GM10248 (cell line): ENCODE measurements around the gene KRTAP6-2.

ENCODE experiments used
- CTCF ChIA-PET: fragments of 300-600 bp; sonication (Branson Sonifier 250); formaldehyde crosslinking; extraction: SDS; loops from one replicate; lab custom pipeline; 2021; ENCODE audit warnings: antibody characterized with exemption; lab: Yijun Ruan, JAX
- POLR2A ChIA-PET: fragments of 350-650 bp; sonication (Branson Sonifier 250); formaldehyde crosslinking; extraction: SDS; loops from one replicate; lab custom pipeline; 2020; ENCODE audit warnings: antibody characterized with exemption; lab: Yijun Ruan, JAX
- DNase-seq: peaks from one replicate; pipeline ENCODE4 v3.0.0; 2012; ENCODE audit errors: extremely low spot score
- TF ChIP-seq, protein P1 (sequence below): IDR thresholded peaks from 2 replicates; pipeline ENCODE4 v1.5.1; 2012; ENCODE audit warnings: mild to moderate bottlenecking, low read depth; ENCODE audit errors: extremely low read depth, missing control alignments, control extremely low read depth

KRTAP6-2 gene

DNA sequence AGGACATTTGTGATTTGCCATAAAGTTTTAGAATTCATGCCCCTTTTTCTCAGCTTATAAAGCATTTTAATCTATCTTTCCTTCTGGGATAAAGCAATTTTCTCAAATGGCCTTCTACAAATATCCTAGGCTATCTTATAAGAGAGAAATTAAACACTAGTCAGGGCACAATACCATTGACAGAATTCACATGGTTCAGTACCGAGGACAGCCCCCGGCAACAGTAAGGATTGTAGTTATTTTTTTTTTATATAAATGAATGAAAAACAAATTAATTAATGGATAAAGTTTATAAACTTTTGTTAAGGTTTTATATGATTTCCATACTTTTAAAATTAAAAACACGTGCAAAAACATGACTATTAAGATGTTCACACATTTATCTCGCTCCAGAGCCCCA is 29.4 kb upstream of the KRTAP6-2 start:
- no peak for DNase-seq
- POLR2A ChIA-PET: no interaction called here
- CTCF ChIA-PET: no interaction called here
- TF ChIP-seq, protein P1, sequence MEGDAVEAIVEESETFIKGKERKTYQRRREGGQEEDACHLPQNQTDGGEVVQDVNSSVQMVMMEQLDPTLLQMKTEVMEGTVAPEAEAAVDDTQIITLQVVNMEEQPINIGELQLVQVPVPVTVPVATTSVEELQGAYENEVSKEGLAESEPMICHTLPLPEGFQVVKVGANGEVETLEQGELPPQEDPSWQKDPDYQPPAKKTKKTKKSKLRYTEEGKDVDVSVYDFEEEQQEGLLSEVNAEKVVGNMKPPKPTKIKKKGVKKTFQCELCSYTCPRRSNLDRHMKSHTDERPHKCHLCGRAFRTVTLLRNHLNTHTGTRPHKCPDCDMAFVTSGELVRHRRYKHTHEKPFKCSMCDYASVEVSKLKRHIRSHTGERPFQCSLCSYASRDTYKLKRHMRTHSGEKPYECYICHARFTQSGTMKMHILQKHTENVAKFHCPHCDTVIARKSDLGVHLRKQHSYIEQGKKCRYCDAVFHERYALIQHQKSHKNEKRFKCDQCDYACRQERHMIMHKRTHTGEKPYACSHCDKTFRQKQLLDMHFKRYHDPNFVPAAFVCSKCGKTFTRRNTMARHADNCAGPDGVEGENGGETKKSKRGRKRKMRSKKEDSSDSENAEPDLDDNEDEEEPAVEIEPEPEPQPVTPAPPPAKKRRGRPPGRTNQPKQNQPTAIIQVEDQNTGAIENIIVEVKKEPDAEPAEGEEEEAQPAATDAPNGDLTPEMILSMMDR: no peak

DNA sequence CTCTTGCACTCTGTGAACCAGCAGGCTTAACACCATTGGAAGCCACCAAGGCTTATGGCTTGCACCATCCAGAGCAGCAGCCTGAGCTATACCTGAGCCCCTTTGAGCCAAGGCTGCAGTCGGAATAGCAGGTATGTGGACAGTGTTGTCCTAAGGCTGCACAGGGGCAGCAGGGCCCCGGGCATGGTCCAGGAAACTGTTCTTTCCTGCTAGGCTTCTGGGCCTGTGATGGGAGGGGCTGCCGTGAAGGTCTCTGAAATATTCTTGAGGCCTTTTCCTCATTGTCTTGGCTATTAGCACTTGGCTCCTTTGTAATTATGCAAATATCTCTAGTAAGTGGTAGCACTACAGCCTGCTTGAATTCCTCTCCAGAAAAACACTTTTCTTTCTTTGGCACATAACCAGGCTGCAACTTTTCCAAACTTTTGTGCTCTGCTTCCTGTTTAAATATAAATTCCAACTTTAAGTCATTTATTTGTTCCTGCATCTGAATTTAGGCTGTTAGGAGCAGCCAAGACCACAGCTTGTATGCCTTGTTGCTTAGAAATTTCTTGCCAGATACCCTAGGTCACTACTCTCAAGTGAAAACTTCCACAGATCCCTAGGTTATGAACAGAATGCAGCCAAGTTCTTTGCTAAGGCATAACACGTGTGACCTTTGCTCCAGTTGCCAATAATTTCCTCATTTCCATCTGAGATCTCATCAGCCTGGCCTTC is 26.9 kb upstream of the KRTAP6-2 start:
- ChIA-PET CTCF (no interaction called here), POLR2A (no interaction called here)
- no peak for DNase-seq
- TF ChIP-seq, protein P1: no peak

DNA sequence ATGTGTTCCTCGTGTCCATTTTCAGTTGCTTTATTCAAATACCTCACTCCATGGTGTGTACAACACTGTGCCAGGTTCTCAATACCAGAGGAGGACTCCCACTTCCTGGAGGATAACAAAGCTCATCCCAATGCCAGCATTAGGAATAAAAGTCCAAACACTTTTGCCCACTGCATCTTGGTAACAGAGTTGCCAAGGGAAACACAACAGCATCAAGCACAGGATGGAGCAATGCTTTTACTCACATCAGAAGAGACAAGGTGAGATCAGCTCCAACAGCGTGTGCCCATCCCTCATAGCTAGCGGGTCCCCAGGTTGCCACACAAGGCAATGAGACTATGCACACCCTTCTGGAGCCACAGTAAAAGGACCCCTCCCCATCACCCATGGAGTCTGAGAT is 24.7 kb upstream of the KRTAP6-2 start:
- CTCF ChIA-PET: interaction anchor here (1.2 kb wide), 1 partner anchor 23 kb away, joined by 3 read pairs; no protein-coding TSS in a partner anchor
- TF ChIP-seq, protein P1: no peak
- no peak for DNase-seq
- POLR2A ChIA-PET: no interaction called here

DNA sequence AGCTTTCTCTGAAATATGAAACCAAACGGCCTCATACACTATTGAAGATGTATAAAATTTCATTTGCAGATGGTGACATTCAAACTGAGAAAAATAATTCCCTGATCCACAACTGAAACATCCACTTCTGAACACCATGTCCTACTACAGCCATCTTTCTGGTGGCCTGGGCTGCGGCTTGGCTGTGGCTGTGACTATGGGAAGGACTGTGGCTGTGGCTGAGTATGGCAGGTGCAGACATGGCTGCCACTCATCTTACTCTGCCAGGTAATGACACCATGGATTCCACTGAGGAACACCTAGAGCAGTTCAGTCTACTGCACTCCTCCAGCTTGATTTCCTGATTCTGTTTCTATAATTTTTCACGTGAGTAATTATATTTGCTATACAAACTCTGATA is 21.8 kb upstream of the KRTAP6-2 start, which contains the start of gene KRTAP20-4:
TSS of gene KRTAP20-4 (plus strand) at position 106 of the 400 bp plus-strand sequence.
- POLR2A ChIA-PET: no interaction called here
- CTCF ChIA-PET: no interaction called here
- no peak for DNase-seq
- TF ChIP-seq, protein P1: no peak

DNA sequence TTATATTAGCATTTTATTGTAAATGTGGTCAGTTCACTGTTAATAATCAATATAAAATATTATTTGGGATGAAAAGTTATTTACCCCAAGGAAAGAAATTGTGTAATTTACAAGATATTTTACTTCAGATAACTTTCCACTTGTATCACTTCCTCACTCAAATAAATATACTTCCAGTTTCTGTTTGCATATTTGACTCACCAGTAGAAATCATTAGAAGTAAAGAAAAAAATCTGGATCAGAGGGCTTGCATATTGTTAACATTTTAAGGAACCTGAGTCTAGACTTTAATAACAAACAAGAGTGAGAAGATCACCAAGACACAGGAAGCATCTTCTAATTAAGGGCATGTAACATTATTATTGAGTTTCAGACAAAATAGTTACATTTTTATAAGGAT is 21.4 kb upstream of the KRTAP6-2 start:
- TF ChIP-seq, protein P1: no peak
- ChIA-PET CTCF (no interaction called here), POLR2A (no interaction called here)
- no peak for DNase-seq

DNA sequence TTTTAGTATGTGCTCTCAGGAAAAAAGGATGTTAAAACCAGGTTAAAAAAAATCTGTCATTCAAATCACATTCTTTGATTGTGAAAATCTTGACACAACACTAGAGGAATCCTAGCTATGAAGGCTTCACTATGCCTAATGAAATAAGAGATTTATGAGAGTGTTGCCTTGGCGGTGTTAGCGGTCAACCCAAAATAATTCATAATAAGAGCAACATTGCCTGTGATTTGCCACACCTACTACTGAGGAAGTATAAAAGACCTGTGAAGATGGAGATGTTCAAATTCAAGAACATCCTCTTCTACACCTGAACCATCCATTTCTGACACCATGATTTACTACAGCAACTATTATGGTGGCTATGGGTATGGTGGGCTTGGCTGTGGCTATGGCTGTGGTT is 17.4 kb upstream of the KRTAP6-2 start, which contains the start of gene KRTAP20-1:
TSS of gene KRTAP20-1 (plus strand) at position 301 of the 400 bp plus-strand sequence. CDS start at position 331, 30 bp downstream.
- POLR2A ChIA-PET: no interaction called here
- no peak for DNase-seq
- TF ChIP-seq, protein P1: no peak
- CTCF ChIA-PET: no interaction called here
